Measurements from ENCODE around the gene CORO6. TPM values are rescaled to one million over a fixed set of nuclear protein-coding genes. Genes with fewer than 3 reads are reported as not detected.
A peak's percentile ranks its signal among the peaks of the same experiment; 100 is the strongest.

Gene CORO6
- total RNA-seq, 1 donor from 2014 or later = 0.47 TPM

GRCh38 chr17:29577001-29577370 lies 45.7 kb downstream of the CORO6 start:
- DNase-seq = no peak

DNA sequence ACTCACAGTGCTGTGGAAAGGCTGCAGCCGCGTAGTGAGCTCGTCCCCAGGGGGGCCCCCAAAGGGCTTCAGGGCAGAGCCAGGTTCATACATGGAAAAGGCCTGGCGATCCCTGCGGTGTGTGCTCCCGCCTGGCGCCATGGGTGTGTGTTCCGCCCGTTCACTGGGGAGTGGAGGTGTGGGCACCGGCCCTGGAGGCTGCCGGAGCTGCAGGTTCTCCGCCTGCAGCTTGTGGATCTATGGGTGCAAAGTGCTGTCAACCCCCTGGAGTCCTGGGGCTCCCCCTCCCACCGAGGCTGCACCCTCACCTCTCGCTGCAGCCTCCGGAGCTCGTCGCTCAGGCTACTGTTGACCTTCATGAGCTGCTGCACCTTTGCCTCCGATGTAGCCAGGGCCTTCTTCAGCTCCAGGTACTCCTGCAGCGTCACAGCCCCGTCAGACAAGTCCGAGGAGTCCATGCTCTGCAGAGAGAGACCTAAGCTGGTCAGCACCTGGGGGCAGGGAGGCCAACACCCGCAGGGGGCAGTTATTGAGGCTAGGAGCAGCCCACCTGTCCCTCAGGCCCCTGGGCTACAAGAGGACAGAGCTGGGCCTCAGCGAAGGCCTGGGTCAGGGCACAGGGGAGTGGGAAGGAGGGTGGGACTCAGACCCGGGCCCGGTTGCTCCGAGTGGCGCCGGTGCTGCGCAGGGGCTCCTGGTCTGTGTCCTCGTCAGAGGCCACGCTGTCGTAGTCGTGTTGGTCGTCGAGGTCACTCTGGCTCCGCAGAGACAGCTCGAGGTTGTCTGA lies 46.3 kb downstream of the CORO6 start:
- DNase-seq = no peak

DNA sequence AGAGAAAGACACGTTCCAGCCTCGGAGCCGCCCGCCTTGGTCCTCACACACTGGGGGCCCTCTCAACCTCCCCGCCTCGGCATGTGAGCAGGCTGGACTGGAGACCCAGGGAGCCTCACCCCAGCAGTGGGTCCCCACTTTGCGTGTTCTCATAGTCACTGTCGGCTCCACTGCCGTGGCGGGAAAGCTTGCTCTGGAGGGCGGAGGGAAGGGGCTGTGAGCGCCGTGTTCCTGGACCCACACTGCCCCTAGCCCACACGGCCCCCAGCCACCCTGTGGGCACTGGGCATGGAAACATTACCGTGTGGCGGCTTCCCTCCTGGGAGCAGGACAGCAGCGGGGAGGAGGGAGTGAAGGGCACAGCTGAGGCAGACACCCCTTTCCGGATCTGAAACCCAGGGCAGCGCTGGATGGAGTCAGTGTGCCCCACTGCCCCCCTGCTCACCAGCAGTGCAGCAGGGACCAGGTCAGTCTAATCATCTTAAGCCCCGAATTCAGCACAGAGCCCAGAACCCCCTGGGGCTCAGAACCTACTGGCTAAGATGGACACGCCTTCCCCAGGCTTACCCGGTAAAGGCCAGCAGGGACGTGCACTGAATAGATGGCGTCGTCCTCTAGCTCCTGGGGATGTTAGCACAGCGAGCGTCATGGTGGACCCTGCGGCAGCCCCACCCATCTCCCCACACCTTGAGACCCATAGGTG lies 47.0 kb downstream of the CORO6 start:
- DNase-seq = no peak

- DNase-seq = no peak
These were observed 47.8 kb downstream of the CORO6 start for GRCh38 chr17:29574732-29575510.

DNA sequence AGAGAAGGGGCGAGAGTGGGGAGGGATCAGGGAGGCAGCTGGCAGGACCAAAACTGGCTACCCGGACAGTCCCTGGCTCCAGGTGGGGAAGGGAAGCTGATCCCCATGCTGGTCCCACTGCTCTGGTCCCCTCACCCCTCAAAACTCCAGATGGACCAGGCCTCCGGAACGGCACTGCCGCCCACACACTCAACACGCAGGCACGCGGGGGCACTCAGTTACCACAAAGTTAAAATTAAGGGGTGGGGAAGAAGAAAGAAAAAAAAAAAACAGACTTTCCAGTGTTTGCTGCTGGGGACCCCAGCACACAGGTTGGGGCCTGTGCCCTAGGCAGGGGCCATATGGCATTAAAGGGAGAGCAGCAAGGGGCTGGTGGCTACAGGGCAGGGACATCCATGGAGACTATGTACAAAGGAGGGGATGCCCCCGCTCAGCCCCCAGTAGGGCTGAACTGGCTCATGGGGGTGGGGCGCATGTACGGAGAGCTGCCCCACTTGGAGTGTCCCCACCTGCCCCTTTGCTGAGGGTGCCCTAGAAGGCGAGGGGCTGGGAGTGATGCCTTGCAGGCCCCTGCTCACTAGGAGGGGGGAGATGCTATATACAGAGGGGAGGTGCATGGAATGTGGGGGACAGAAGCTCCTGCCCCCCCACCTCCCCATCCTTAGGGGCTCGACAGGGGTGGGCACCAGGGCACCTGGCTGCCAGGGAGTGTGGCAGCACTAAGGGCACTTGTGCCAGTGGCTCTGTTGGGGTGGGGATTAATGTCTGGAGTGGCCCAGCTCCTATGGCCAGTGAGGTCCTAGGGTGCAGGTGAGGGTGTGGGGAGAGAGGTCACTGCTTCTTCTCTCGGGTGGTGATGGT lies 48.6 kb downstream of the CORO6 start:
- no peak for DNase-seq

GRCh38 chr17:29573558-29573869 lies 49.2 kb downstream of the CORO6 start:
- no peak for DNase-seq

GRCh38 chr17:29572691-29573557 lies 49.8 kb downstream of the CORO6 start:
- DNase-seq = no peak

DNA sequence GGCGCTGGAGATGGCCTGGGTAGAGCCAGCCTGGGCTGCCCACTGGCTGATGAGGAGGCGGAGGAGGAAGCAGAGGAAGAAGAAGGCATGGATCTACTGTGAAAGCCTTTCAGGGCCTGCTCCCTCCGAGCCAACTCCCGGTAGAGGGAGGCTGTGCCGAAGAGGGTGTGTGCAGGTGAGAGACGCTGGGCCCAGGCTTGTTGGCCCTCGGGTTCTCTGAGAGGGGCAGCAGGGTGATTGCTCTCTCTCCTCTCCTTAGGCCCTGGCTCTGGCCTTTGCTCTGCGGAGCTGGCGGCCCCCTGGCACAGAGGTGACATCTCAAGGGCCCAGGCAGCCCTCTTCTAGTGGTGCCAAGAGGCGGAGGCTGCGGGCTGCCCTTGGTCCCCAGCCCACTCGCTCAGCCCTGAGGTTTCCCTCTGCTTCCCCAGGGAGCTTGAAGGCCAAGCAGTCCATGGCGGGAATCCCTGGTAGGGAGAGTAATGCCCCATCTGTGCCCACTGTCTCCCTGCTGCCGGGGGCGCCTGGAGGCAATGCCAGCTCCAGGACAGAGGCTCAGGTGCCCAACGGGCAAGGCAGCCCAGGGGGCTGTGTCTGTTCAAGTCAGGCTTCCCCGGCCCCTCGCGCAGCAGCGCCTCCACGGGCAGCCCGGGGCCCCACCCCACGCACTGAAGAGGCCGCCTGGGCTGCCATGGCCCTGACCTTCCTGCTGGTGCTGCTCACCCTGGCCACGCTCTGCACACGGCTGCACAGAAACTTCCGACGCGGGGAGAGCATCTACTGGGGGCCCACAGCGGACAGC lies 50.6 kb downstream of the CORO6 start:
- no peak for DNase-seq

GRCh38 chr17:29571486-29571882 lies 51.2 kb downstream of the CORO6 start:
- no peak for DNase-seq

DNA sequence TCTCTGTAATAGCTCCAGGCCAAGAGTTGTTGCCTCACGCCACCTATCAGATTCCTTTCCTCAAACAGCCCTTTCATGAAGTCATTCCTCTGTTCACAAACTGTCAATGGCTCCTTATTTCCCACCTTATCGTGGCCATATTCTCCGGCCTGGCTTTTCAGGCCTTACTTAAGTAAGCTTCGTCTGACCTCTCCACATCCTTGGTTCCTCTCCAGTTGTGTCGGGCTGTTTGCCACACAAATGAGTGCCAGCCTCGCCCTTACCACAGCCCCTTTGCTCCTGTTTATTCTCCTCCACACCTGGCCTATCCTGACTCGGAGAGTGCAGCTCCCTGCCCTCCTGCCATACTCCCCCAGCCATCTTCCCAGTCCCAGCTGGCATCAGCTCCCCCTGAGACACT lies 52.2 kb downstream of the CORO6 start:
- DNase-seq = no peak

DNA sequence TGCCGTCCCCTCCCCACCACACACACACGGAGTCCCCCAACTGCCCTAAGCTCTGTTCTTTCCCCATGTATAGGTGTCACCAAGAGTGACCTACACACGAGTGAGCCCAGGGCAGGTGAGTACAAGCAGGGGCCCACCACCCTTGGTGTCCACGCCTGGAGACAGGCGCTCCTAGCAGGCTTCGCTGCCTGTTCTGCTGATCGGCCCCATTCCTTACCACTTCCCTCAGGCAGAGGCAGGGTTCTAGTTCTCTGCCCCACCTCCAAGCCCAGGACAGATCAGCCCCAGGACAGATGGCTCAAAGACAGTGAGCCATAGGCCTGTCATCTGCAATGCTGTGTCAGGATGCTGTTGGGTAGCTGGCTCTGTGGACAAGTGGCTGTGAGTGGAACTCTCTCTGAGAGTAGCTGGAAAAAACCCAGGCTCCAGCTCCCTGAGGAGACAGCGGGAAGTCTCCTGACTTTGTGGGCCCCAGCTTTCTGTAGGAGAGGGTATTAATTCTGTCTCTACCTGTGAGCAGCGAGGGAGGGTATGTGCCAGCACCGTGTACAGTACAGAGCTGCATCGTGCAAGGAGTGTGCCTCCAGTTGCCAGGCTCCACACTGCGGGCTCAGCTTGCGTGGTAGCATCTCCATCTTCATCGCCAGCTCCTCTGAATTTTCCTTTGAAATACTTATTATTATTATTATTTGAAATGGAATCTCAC lies 53.3 kb downstream of the CORO6 start:
- no peak for DNase-seq

DNA sequence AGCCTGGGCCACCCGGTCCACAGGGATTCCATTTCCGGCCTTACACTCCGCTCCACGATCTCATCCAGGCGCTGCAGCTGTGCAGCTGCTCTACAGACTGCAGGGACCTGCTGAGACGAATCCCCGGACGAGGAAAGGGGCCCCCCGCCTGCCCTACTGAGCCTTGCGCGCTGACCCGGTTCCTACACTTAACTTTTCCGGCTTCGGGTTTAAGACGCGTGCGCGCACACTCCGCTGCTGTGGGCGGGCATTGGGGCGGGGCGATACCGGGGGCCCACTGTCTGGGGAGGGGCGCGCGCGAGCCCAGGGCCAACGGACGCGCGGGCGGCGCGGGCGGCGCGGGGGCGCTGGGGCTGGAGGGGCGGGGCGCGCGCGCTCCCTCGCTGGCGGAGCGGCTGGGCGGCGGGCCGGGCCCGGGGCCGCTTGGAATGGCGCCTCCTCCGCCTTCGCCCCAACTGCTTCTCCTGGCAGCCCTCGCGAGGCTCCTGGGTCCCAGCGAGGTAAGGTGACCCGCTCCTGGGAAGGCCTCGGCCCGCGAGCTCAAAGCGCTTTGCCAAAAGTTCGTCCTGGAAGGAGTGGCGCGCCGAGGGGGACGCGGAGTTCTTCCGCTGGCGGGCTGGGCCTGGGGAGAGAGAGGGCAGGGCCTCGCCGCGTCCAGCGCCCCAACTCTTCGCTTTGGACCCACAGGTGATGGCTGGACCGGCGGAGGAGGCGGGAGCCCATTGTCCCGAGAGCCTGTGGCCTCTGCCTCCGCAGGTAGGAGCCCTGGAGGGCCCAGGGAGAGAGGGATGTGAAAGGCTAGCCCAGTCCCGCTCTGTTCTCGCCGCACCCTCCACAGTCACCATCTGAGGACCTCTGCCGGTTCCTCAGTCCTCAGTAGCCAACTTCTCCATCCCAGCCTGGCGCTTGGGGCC lies 54.1 kb downstream of the CORO6 start, which contains the start of gene TP53I13:
Gene TP53I13 (plus strand): TSS at position 371 of the 914 bp plus-strand sequence. CDS start 58 bp downstream, at position 429.
- peak; percentile 67 for DNase-seq

- no peak for DNase-seq
These were observed 55.0 kb downstream of the CORO6 start for GRCh38 chr17:29567554-29568330.

GRCh38 chr17:29567304-29567553 lies 55.5 kb downstream of the CORO6 start:
- DNase-seq = no peak

DNA sequence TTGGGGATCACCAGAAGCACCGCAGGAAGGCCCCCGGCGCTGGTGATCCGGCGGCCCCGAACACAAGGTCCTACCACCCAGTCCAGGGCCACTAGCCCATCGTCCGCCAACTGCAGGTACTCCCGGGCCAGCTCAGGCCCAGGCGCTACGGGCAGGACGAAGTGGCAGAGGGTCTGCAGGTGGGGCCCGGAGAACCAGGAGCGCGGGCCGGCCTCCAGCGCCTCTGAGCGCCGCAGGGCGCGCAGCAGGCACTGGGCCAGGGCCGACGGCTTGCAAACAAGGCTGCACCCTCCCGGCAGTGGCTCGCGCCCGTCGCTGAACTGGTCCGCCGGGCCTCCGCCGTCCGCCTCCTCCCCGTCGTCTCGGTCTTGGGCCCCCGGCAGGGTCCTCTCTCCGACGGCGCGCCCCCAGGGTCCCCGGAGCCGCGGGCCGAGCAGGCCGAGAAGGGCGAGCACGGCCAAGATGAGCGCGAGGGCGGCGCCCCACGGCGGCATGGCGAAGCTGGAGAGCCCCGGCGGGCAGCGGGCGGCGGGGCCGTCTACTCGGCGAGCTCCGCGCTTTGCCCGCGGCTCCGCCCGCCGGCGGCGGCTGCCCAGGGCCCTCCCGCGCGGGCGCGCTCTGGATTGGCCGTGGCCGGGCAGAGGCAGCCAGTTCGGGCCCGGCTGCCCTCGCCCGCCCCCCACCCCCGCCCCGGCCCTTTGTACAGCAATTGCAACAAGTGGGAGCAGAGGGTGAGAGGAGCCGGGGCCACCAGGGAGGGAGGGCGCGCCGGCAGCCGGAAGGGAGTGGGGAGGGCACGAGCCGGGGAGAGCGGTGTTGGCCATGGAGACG lies 56.0 kb downstream of the CORO6 start, which contains the start of gene ABHD15:
Gene ABHD15 (minus strand): TSS at position 565 of the 831 bp plus-strand sequence. CDS start 71 bp downstream, at position 494.
- no peak for DNase-seq

DNA sequence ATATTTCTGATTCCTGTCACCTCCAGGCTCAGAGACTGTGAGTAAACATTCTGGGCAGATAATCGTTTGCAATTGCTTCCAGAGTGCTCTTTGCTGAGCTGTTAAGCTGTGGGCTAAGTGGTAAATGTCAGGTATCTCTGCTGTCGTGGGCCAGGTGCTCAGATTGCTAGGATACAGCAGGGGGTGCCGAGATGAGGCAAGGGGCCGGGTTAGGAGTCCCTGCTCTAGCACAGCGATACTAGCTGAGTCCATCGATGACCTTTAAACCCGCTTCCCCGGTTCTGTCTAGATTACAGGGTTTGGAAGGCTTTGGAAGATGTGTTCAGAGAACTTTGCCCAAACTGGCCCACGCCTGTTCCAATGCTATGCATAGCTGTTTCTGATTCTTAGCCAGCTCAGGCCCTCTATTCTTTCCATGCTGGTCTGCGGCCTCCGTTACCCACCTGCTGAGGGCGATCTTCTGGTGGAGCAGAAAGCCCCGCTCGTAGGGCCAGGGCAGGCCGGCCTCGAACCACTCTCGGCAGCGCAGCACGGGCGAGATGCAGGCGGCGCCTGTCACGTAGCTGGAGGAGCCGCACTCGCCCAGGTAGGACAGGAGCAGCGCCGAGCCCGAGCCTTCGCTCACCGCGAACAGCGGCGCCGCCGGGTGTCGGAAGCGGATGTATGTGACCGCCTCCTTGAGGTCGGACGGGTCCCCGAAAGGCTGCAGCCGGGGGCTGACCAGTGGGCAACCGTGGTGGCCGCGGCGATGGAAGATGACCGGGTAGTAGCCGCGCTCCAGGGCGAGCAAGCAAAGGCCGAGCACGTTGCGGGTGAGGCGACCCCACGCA lies 56.9 kb downstream of the CORO6 start:
- no peak for DNase-seq

Measured in occipital lobe (tissue), 2 donors.